ENCODE measurements around the gene ERCC1. TPM values are rescaled to one million over a fixed set of nuclear protein-coding genes. Genes with fewer than 3 reads are reported as not detected.
"Not testable (repeated sequence)": the region's sequence is repeated elsewhere in the genome, so short reads cannot be mapped to it uniquely, and the experiment has no call there.

ERCC1 gene
- total RNA-seq, 1 donor from 2014 or later = 48.8 TPM

DNA sequence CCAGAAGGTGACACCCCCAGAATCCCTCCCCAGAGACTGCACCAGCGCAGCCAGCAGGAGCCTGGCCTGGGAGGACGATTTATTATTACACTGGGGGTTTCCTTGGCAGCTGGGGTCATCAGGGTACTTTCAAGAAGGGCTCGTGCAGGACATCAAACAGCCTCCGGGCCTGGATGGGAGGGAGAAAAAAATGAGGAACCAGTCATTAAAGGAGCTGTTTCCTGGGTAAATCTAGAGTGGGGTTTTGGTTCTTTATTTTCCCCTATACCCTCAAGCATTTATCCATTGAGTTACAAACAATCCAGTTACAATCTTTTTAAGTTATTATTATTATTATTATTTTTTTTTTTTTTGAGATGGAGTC lies 14.2 kb downstream of the ERCC1 start:
- TF ChIP-seq, protein P1, sequence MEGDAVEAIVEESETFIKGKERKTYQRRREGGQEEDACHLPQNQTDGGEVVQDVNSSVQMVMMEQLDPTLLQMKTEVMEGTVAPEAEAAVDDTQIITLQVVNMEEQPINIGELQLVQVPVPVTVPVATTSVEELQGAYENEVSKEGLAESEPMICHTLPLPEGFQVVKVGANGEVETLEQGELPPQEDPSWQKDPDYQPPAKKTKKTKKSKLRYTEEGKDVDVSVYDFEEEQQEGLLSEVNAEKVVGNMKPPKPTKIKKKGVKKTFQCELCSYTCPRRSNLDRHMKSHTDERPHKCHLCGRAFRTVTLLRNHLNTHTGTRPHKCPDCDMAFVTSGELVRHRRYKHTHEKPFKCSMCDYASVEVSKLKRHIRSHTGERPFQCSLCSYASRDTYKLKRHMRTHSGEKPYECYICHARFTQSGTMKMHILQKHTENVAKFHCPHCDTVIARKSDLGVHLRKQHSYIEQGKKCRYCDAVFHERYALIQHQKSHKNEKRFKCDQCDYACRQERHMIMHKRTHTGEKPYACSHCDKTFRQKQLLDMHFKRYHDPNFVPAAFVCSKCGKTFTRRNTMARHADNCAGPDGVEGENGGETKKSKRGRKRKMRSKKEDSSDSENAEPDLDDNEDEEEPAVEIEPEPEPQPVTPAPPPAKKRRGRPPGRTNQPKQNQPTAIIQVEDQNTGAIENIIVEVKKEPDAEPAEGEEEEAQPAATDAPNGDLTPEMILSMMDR (IDR thresholded peaks at IDR 0.05) = no peak
- H3K4me1 ChIP-seq = peaks cover 7% of the 10 kb centered on the region
- intact Hi-C loops (cut with DNase I) = no loop called here
- no peak overlapping the region for H3K27ac ChIP-seq
- peaks cover 24% of the 10 kb centered on the region for H3K36me3 ChIP-seq
- H3K4me3 ChIP-seq = no peak overlapping the region
- H3K27me3 ChIP-seq = no peaks in the 10 kb centered on the region
- ATAC-seq = no peak
- DNase-seq = no peak
- H3K9me3 ChIP-seq = no peaks in the 10 kb centered on the region

DNA sequence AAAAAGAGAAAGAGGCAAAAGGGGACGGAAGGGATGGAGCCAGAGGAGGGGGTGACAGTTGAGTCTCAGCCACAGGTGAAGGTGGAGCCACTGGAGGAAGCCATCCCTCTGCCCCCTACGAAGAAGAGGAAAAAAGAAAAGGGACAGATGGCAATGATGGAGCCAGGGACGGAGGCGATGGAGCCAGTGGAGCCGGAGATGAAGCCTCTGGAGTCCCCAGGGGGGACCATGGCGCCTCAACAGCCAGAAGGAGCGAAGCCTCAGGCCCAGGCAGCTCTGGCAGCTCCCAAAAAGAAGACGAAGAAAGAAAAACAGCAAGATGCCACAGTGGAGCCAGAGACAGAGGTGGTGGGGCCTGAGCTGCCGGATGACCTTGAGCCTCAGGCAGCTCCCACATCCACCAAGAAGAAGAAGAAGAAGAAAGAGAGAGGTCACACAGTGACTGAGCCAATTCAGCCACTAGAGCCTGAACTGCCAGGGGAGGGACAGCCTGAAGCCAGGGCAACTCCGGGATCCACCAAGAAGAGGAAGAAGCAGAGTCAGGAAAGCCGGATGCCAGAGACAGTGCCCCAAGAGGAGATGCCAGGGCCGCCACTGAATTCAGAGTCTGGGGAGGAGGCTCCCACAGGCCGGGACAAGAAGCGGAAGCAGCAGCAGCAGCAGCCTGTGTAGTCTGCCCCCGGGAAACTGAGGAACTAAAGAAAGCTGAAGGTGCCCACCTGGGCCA lies 14.7 kb downstream of the ERCC1 start:
- TF ChIP-seq, protein P1 (IDR thresholded peaks at IDR 0.05) = no peak
- intact Hi-C loops (cut with DNase I) = no loop called here
- DNase-seq (no peak), ATAC-seq (no peak)
- Histone ChIP-seq H3K9me3 (no peaks in the 10 kb centered on the region), H3K4me3 (no peak overlapping the region), H3K27ac (no peak overlapping the region), H3K4me1 (peaks cover 8% of the 10 kb centered on the region), H3K36me3 (peaks cover 19% of the 10 kb centered on the region), H3K27me3 (no peaks in the 10 kb centered on the region)

DNA sequence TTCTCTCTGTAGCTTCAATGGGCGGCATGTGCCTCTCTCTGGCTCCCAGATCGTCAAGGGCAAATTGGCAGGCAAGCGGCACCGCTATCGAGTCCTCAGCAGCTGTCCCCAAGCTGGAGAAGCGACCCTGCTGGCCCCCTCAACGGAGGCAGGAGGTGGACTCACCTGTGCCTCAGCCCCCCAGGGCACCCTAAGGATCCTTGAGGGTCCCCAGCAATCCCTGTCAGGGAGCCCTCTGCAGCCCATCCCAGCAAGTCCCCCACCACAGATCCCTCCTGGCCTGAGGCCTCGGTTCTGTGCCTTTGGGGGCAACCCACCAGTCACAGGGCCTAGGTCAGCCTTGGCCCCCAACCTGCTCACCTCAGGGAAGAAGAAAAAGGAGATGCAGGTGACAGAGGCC lies 15.6 kb downstream of the ERCC1 start:
- ATAC-seq (no peak), DNase-seq (no peak)
- Histone ChIP-seq H3K27ac (no peak overlapping the region), H3K9me3 (no peaks in the 10 kb centered on the region), H3K27me3 (no peaks in the 10 kb centered on the region), H3K4me1 (peaks cover 17% of the 10 kb centered on the region), H3K36me3 (peaks cover 10% of the 10 kb centered on the region), H3K4me3 (no peak overlapping the region)
- intact Hi-C loops (cut with DNase I) = no loop called here
- TF ChIP-seq, protein P1 (IDR thresholded peaks at IDR 0.05) = no peak

DNA sequence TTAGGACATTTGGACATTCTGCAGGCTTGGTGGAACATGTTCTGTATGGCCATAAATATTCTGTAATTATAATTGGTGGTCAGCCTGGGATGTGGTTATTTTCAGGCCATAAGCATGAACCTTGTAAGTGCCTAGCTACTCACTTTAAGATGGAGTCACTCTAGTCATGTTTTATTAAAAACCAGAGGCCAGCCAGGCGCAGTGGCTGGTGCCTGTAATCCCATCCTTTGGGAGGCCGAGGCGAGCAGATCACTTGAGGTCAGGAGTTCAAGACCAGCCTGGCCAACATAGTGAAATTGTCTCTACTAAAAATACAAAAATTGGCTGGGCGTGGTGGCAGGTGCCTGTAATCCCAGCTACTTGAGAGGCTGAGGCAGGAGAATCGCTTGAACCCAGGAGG lies 16.1 kb downstream of the ERCC1 start:
- intact Hi-C loops (cut with DNase I); H3K36me3 ChIP-seq; H3K27ac ChIP-seq; H3K9me3 ChIP-seq; H3K4me3 ChIP-seq; DNase-seq; ATAC-seq; H3K27me3 ChIP-seq: not testable (repeated sequence)
- H3K4me1 ChIP-seq = peaks cover 23% of the 10 kb centered on the region

DNA sequence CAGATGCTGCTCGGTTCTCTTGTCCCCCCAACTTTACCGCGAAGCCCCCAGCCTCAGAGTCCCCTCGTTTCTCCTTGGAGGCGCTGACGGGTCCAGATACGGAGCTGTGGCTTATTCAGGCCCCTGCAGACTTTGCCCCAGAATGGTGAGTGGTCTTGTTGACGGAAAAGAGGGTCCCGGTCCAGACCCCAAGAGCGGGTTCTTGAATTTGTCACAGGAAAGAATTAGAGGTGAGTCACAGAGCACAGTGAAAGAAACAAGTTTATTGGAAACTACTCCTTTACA lies 16.7 kb downstream of the ERCC1 start:
- DNase-seq (no peak), ATAC-seq (no peak)
- Histone ChIP-seq H3K27ac (no peak overlapping the region), H3K4me1 (peaks cover 25% of the 10 kb centered on the region), H3K9me3 (no peaks in the 10 kb centered on the region), H3K4me3 (peak overlapping the region; percentile 77), H3K27me3 (no peaks in the 10 kb centered on the region), H3K36me3 (no peaks in the 10 kb centered on the region)
- TF ChIP-seq, protein P1 (IDR thresholded peaks at IDR 0.05) = no peak
- intact Hi-C loops (cut with DNase I) = no loop called here

DNA sequence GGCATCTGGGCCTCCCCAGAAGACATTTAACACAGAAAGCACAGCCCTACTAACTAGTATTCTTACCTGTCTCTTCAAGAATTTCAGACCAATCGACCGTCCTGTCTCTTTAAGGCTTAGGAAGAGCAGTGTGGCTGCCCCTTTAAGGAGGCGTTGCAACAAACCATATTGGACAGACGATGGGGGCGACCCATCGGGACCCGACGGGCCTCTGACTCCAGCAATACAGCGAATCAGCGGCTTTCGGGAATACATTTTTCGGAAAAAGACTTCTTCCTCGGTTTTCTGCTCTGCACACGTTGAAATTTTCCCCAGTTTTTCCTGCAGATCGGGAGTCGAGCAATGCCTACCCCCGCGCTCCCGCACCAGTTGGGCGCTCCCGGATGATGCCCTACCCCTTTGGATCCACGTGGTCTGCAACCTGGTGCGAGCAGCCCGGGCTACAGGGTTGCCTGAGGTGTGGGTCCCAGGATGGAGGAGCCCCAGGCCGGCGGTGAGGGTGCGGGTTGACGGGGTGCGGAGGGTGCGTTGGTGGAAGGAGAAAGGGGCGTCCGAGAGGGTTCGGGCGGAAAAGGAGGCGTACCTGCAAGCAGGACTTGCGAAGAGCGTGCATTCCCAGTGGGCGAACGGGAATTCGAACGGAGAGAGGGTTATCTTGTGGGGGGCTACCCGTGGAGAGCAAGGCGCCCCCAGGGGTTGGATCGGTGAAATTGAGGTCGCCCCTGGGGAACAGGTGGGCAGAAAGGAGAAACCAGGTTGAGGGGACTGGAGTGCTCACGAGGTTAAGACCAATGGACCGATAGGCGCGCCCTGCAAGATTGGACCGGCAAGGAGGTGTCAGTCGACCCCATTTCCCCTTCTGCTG lies 17.3 kb downstream of the ERCC1 start, which contains the start of gene POLR1G:
TSS of gene POLR1G (plus strand) at position 419 of the 865 bp plus-strand sequence. CDS start at position 472, 53 bp downstream.
- intact Hi-C loops (cut with DNase I) = no loop called here
- peak; percentile 66 for ATAC-seq
- TF ChIP-seq, protein P1 (IDR thresholded peaks at IDR 0.05) = no peak
- Histone ChIP-seq H3K4me3 (peak within 1 kb of the TSS; percentile 77), H3K36me3 (no peaks in the 10 kb centered on the region), H3K27ac (peak within 1 kb of the TSS; percentile 97), H3K4me1 (peaks cover 25% of the 10 kb centered on the region), H3K9me3 (no peaks in the 10 kb centered on the region), H3K27me3 (no peaks in the 10 kb centered on the region)
- DNase-seq = peak; percentile 90

Measured in upper lobe of right lung (tissue), 1 donor.